ENCODE results near the gene STXBP4. TPM values are rescaled to one million over a fixed set of nuclear protein-coding genes. Genes with fewer than 3 reads are reported as not detected.

The STXBP4 gene
- polyA plus RNA-seq, 1 experiment, result 9.7 TPM

GRCh38 chr17:55086635-55087058 lies 118.1 kb downstream of the STXBP4 start:
- Histone ChIP-seq H3K9me3 (ENCODE audit: control insufficient read depth, insufficient read depth, low read length) (no peaks in the 10 kb centered on the region), H3K27me3 (ENCODE audit: control insufficient read depth, insufficient read depth, low read length) (no peaks in the 10 kb centered on the region), H3K4me3 (ENCODE audit: low read depth, low read length) (no peak overlapping the region), H3K27ac (ENCODE audit: low read depth, low read length) (no peak overlapping the region)
- no peak for TF ChIP-seq CTCF (IDR thresholded peaks at IDR 0.05; ENCODE audit: low read depth, low read length)
- peak; percentile 58 for DNase-seq (ENCODE audit: low read depth, low spot score)
- ChIA-PET POLR2A (no interaction called here), CTCF (no interaction called here)

GRCh38 chr17:55089256-55089655 lies 120.7 kb downstream of the STXBP4 start:
- no peak for TF ChIP-seq CTCF (IDR thresholded peaks at IDR 0.05; ENCODE audit: low read depth, low read length)
- no peaks in the 10 kb centered on the region for H3K9me3 ChIP-seq (ENCODE audit: control insufficient read depth, insufficient read depth, low read length)
- ChIA-PET POLR2A (no interaction called here), CTCF (no interaction called here)
- no peak for DNase-seq (ENCODE audit: low read depth, low spot score)
- H3K27ac ChIP-seq (ENCODE audit: low read depth, low read length), result no peak overlapping the region
- no peak overlapping the region for H3K4me3 ChIP-seq (ENCODE audit: low read depth, low read length)
- H3K27me3 ChIP-seq (ENCODE audit: control insufficient read depth, insufficient read depth, low read length), result no peaks in the 10 kb centered on the region

- CTCF ChIA-PET, result interaction anchor here (0.6 to 1.6 kb wide), 3 partner anchors 22 to 258 kb away, joined by 3 to 5 read pairs (median 3); no protein-coding TSS in a partner anchor
- POLR2A ChIA-PET, result no interaction called here
- Histone ChIP-seq H3K9me3 (ENCODE audit: control insufficient read depth, insufficient read depth, low read length) (no peaks in the 10 kb centered on the region), H3K4me3 (ENCODE audit: low read depth, low read length) (no peak overlapping the region), H3K27ac (ENCODE audit: low read depth, low read length) (no peak overlapping the region), H3K27me3 (ENCODE audit: control insufficient read depth, insufficient read depth, low read length) (no peaks in the 10 kb centered on the region)
- TF ChIP-seq CTCF (IDR thresholded peaks at IDR 0.05; ENCODE audit: low read depth, low read length), result no peak
- DNase-seq (ENCODE audit: low read depth, low spot score), result no peak
Observed at GRCh38 chr17:55090079-55090492, 121.5 kb downstream of the STXBP4 start.

DNA sequence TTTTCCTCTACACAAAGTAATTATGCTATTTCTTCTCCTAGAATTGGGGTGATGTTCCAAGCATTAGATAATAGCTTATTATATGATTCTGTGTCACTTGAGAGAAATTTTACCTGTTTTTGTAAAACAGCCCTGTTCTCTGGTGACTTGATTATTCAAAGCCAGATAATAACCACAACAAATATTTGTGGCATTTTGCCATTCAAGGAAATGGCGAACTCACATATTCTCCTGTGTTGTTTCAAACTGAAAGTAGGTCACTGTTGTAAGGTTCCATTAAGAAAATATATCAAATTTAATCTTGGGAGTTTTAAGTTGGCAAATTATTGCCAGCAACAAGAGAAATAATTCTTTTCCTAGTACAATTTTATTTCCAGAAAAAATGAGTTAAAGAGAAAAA lies 124.8 kb downstream of the STXBP4 start:
- H3K4me3 ChIP-seq (ENCODE audit: low read depth, low read length), result no peak overlapping the region
- ChIA-PET CTCF (no interaction called here), POLR2A (no interaction called here)
- H3K27me3 ChIP-seq (ENCODE audit: control insufficient read depth, insufficient read depth, low read length), result no peaks in the 10 kb centered on the region
- H3K27ac ChIP-seq (ENCODE audit: low read depth, low read length), result no peak overlapping the region
- no peak for DNase-seq (ENCODE audit: low read depth, low spot score)
- no peak for TF ChIP-seq CTCF (IDR thresholded peaks at IDR 0.05; ENCODE audit: low read depth, low read length)
- H3K9me3 ChIP-seq (ENCODE audit: control insufficient read depth, insufficient read depth, low read length), result no peaks in the 10 kb centered on the region

DNA sequence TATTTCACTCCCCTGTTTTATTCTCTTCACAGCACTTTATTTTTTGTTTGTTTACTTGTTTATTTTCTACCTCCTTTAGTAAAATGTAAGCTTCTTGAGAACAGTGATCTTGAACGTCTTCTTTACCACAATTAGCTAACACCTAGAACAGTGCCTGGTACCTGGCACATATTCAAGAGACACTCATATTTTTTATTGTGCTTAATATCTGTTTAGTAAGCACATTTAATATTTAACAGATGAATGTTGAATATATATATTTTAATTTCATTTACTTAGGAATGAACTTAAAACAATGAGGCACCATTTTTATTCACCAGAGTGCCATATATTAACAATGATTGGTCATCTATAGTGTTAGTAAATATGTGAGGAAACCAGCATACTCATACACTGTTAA lies 130.2 kb downstream of the STXBP4 start:
- no peak overlapping the region for H3K4me3 ChIP-seq (ENCODE audit: low read depth, low read length)
- H3K27me3 ChIP-seq (ENCODE audit: control insufficient read depth, insufficient read depth, low read length), result no peaks in the 10 kb centered on the region
- POLR2A ChIA-PET, result no interaction called here
- no peak overlapping the region for H3K27ac ChIP-seq (ENCODE audit: low read depth, low read length)
- CTCF ChIA-PET, result no interaction called here
- no peak for TF ChIP-seq CTCF (IDR thresholded peaks at IDR 0.05; ENCODE audit: low read depth, low read length)
- no peak for DNase-seq (ENCODE audit: low read depth, low spot score)
- no peaks in the 10 kb centered on the region for H3K9me3 ChIP-seq (ENCODE audit: control insufficient read depth, insufficient read depth, low read length)
